HG02852 (cell line): Measurements from ENCODE around the gene PHACTR4.
"Not testable (repeated sequence)": the region's sequence is repeated elsewhere in the genome, so short reads cannot be mapped to it uniquely, and the experiment has no call there.

Experiments
- ATAC-seq: cut with Tn5 transposase; IDR thresholded peaks from one replicate; pipeline ENCODE4 v1.9.1; 2021; ENCODE audit warnings: mild to moderate bottlenecking, moderate library complexity; ENCODE audit not compliant: unreplicated experiment

The PHACTR4 gene

GRCh38 chr1:28428012-28428411 lies 58.5 kb downstream of the PHACTR4 start:
- ATAC-seq, result no peak

GRCh38 chr1:28428990-28429520 lies 59.5 kb downstream of the PHACTR4 start:
- no peak for ATAC-seq

- no peak for ATAC-seq
Observed at GRCh38 chr1:28436211-28436769, 66.8 kb downstream of the PHACTR4 start.

- no peak for ATAC-seq
Observed at GRCh38 chr1:28437264-28437923, 67.9 kb downstream of the PHACTR4 start.

DNA sequence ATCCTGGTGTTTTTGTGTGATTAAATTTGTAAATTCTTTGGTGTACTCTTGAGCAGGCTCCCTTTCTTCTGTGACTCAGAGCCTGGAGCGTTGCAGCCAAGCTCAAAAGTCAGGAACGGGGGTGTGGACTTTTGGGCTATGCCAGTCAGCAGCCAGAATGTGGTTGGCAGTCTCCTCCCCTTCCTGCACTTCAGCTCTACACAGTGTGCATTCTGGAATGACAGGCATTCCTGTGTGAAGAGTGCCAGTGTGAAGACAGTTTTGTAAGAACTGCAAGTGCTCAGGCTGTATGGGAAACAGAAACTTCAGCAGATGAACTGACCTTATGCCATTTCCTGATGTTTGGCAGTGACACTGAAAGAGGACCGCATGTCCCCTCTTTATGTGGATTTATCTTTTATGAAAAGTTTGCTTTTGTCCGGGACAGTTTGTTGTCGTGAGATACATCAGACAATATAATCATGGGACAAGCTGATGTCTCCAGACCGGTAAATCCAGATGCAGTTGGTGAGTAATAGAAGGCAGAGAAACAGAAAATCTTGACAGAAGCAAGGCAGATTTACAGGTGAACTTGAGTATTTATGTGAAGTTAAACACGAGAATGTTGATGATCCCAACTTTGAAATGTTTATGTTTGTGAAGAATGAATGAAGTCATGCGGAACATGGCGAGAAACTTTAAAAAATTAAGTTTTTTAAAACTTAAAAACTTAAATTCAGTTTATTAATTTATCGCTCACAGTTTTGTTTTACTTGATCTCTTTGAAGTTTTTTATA lies 68.6 kb downstream of the PHACTR4 start:
- ATAC-seq, result no peak

DNA sequence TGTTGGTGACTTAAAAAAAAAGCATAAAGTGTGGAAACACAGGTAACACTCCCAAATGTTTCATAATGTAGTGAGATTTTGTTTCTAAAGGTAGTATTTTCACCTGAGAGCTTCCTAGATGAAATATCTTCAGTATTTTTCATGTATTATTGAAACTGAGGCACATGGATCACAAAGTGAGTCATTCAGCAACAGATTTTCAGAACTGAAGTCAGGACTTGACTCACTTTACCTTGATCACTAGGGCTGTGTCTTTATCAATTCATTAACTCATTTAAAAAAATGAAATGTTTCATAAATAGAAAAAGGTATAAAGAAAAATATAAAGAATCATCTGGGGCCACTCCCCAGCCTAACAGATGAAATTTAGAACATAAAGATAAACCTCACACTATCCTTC lies 69.8 kb downstream of the PHACTR4 start:
- no peak for ATAC-seq

DNA sequence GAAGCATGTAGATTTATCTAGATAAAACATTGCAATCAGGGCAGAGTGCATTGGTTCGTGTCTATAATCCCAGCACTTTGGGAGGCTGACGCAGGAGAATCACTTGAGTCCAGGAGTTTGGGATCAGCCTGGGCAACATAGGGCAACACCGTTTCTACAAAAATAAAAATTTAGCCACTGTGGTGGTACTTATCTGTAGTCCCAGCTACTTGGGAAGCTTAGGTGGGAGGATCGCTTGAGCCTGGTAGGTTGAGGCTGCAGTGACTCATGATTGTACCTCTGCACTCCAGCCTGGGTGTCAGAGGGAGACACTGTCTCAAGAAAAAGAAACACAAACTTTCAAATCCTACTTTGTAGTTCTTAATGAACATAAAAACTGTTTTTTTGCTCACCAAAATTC lies 72.1 kb downstream of the PHACTR4 start:
- ATAC-seq, result no peak

DNA sequence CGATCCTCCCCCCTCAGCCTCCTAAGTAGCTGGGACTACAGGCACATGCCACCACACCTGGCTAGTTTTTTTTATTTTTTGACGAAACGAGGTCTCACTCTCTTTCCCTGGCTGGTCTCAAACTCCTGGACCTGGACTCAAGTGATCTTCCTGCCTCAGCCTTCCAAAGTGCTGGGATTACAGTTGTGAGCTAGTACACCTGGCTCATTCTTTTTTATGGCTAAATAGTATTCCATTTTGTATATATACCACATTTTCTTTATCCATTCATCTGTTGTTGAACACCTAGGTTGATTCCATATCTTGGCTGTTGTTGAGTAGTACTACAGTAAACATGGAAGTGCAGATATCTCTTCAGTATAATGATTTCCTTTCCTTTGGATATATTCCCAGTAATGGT lies 74.0 kb downstream of the PHACTR4 start:
- no peak for ATAC-seq

GRCh38 chr1:28447679-28448078 lies 78.1 kb downstream of the PHACTR4 start:
- ATAC-seq, result no peak

GRCh38 chr1:28448094-28448611 lies 78.6 kb downstream of the PHACTR4 start:
- not testable (repeated sequence) for ATAC-seq

- no peak for ATAC-seq
Observed at GRCh38 chr1:28449904-28450303, 80.4 kb downstream of the PHACTR4 start.

- ATAC-seq, result no peak
Observed at GRCh38 chr1:28450561-28450960, 81.0 kb downstream of the PHACTR4 start.

DNA sequence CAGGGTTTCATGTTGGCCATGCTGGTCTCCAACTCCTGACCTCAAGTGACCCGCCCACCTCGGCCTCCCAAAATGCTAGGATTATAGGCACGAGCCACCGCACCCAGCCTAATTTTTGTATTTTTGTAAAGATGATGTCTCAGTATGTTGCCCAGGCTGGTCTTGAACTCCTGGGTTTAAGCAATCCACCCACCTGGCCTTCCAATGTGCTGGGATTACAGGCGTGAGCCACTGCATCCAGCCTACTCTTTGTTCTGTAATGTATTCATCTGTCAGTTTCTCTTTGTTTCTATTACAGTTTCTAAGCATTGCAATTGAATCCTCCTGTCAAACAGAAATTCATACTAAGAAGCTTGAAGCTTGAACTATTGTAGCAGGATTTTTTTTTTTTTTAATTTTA lies 81.5 kb downstream of the PHACTR4 start:
- no peak for ATAC-seq

- no peak for ATAC-seq
Observed at GRCh38 chr1:28456078-28456477, 86.5 kb downstream of the PHACTR4 start.

DNA sequence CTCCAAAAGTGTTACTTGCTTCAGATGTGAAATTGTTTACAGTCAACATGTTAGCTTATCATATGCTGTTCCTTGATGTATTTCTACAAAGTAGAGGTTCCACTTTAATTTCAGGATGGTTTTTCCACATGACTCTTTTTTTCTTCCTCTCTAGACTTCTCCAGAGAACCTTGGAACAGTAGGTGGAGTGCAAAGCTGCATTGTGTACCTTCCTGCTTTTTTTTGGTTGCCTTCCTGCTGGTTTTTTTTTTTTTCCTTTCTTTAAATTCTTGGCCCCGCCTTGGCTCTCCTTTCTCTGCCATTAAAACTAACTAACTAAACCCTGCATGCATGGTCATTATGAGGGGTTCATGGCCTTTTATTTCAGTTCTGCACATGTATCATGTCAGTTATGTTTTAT lies 88.1 kb downstream of the PHACTR4 start:
- no peak for ATAC-seq

DNA sequence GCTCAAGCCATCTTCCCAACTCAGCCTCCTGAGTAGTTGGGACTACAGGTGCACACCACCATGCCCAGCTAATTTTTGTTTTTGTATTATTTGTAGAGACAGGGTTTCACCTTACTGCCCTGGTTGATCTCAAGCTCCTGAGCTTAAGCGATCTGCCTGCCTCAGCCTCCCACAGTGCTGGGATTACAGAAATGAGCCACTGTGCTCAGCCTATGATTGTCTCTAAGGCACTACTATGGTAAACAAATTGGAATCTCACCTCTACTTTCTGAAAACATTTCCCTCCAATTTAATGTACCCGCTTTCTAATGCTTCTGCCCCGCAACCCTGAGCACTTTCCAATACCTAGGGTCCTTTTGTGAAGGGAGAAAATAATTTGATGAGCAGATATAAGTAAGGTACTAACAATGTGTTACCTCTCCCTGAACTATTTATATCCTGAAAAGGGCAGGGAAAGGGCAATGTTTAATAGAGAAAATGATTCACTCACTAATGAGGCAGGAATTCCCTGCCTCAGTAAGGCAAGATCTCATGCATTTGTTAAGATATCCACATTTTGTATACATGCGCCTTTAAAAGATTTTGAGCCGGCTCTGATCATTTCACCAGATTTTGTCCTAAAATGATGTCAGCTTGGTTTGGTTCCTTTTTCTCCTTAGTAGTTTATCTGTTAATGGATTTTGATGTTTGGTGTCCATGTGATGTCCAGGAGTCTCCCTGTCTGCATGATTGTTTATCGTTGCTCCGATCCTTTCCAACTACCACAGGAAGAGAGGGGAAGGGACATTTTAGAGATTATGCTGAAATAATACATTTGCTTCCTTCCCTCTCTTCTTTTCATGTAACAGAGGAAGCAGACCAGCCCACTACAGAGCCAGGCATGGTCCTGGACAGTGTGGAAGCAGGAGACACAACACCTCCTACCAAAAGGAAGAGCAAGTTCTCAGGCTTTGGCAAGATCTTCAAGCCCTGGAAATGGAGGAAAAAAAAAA lies 89.0 kb downstream of the PHACTR4 start:
- ATAC-seq, result no peak

- ATAC-seq, result no peak
Observed at GRCh38 chr1:28466226-28466778, 96.8 kb downstream of the PHACTR4 start.

- ATAC-seq, result no peak
Observed at GRCh38 chr1:28470146-28470545, 100.6 kb downstream of the PHACTR4 start.

DNA sequence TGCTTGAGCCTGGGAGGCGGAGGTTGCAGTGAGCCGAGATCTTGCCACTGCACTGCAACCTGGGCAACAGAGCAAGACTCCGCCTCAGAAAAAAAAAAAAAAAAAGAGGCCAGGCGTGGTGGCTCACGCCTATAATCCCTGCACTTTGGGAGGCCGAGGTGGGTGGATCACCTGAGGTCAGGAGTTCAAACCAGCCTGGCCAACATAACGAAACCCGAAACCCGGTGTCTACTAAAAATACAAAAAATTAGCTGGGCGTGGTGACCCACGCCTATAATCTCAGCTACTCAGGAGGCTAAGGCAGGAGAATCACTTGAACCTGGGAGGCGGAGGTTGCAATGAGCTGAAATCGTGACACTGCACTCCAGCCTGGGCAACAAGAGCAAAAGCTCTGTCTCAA lies 110.0 kb downstream of the PHACTR4 start:
- ATAC-seq, result not testable (repeated sequence)

- no peak for ATAC-seq
Observed at GRCh38 chr1:28480308-28480707, 110.8 kb downstream of the PHACTR4 start.
